HepG2 (cell line): ENCODE results near the gene SHISA4.

ENCODE experiments used
- BCLAF1 ChIP-seq: fragments of 450-650 bp; IDR thresholded peaks from 2 replicates; pipeline ENCODE4 v1.6.1; 2017; ENCODE audit warnings: mild to moderate bottlenecking
- CTCF ChIP-seq: sonication (generic); formaldehyde crosslinking; IDR thresholded peaks from 2 replicates; pipeline ENCODE4 v1.5.0; 2020; ENCODE audit warnings: mild to moderate bottlenecking, missing genetic modification reagents, moderate library complexity
- E2F5 ChIP-seq: sonication (generic); formaldehyde crosslinking; conservative IDR thresholded peaks from 2 replicates; pipeline ENCODE4 v1.4.0; 2020; ENCODE audit warnings: missing genetic modification reagents
- ELF3 ChIP-seq: IDR thresholded peaks from 2 replicates; pipeline ENCODE4 v1.6.1; 2016; ENCODE audit warnings: missing genetic modification reagents, missing compliant biosample characterization
- ELK4 ChIP-seq: sonication (generic); formaldehyde crosslinking; IDR thresholded peaks from 2 replicates; pipeline ENCODE4 v1.9.0; 2021; ENCODE audit warnings: missing genetic modification reagents, borderline replicate concordance
- ETV6 ChIP-seq: sonication (generic); formaldehyde crosslinking; conservative IDR thresholded peaks from 2 replicates; pipeline ENCODE4 v1.4.0; 2020; ENCODE audit warnings: missing genetic modification reagents
- HNRNPUL1 ChIP-seq: fragments of 200-400 bp; formaldehyde crosslinking; IDR thresholded peaks from 2 replicates; pipeline ENCODE4 v1.6.1; 2017; ENCODE audit warnings: low read depth, mild to moderate bottlenecking, low read length, moderate library complexity
- NCOR1 ChIP-seq: fragments of 200-600 bp; sonication (generic); IDR thresholded peaks from 2 replicates; pipeline ENCODE4 v1.7.0; 2017; ENCODE audit warnings: antibody characterized with exemption, low read length, borderline replicate concordance
- POGK ChIP-seq: sonication (generic); formaldehyde crosslinking; conservative IDR thresholded peaks from 2 replicates; pipeline ENCODE4 v1.8.0; 2022; ENCODE audit warnings: mild to moderate bottlenecking, moderate library complexity, missing genetic modification reagents
- RAD51 ChIP-seq: fragments of 450-650 bp; IDR thresholded peaks from 2 replicates; pipeline ENCODE4 v1.6.1; 2016; ENCODE audit warnings: borderline replicate concordance
- TAF1 ChIP-seq: sonication (generic); formaldehyde crosslinking; IDR thresholded peaks from 2 replicates; pipeline ENCODE4 v1.4.0; 2020; ENCODE audit warnings: missing genetic modification reagents
- USF2 ChIP-seq, 2 experiments: sonication (generic) in 1 of 2; formaldehyde crosslinking in 1 of 2; IDR thresholded peaks; 2 replicates each; pipeline versions ENCODE4 v1.5.1 to v1.6.1; 2011 to 2020; ENCODE audit warnings: borderline replicate concordance in 1 of 2, low read depth in 1 of 2, low read length in 1 of 2, mild to moderate bottlenecking in 1 of 2, missing genetic modification reagents in 1 of 2, moderate library complexity in 1 of 2

GRCh38 chr1:201905234-201905890 lies 16.7 kb downstream of the SHISA4 start:
- no peak for TF ChIP-seq ELK4
- TF ChIP-seq CTCF (CRISPR knock-in tag): no peak
- TF ChIP-seq POGK (CRISPR knock-in tag): no peak
- TF ChIP-seq HNRNPUL1: no peak
- no peak for TF ChIP-seq BCLAF1
- TF ChIP-seq USF2 (IDR thresholded peaks at IDR 0.05; ENCODE audit: low read depth, low read length): no peak
- TF ChIP-seq USF2 (CRISPR knock-in tag; IDR thresholded peaks at IDR 0.05; ENCODE audit: borderline replicate concordance): no peak
- TF ChIP-seq RAD51: no peak
- no peak for TF ChIP-seq E2F5 (CRISPR knock-in tag)
- no peak for TF ChIP-seq ETV6
- no peak for TF ChIP-seq ELF3 (CRISPR knock-in tag)
- TF ChIP-seq TAF1 (CRISPR knock-in tag): no peak
- no peak for TF ChIP-seq NCOR1
